NCI-H446 treated with DMSO at 0.1 percent for 48 hours (cell line): ENCODE data around the gene ARHGAP28.

ENCODE experiments used
- DNase-seq: peaks from one replicate; lab custom pipeline; 2025; lab: John Stamatoyannopoulos, UW

The ARHGAP28 gene

DNA sequence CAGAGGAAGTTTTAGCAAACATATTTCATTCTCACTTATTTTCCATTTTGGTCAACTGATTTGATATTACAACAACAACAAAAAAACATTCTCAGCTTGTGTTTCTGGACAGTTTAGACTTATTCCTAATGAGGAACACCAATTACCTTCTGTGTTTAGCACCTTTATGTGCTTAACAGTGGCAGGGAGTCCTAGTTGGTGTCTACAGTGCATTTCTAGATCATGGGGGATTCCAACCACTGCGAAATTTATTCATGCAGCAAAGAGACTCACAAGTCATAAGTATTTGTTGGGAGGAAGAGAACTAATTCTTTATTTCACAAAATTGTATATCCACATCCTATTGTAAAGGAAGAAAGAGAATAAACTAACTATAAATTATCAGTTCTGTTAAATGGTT, 4.2 kb downstream of the ARHGAP28 start:
- no peak for DNase-seq

DNA sequence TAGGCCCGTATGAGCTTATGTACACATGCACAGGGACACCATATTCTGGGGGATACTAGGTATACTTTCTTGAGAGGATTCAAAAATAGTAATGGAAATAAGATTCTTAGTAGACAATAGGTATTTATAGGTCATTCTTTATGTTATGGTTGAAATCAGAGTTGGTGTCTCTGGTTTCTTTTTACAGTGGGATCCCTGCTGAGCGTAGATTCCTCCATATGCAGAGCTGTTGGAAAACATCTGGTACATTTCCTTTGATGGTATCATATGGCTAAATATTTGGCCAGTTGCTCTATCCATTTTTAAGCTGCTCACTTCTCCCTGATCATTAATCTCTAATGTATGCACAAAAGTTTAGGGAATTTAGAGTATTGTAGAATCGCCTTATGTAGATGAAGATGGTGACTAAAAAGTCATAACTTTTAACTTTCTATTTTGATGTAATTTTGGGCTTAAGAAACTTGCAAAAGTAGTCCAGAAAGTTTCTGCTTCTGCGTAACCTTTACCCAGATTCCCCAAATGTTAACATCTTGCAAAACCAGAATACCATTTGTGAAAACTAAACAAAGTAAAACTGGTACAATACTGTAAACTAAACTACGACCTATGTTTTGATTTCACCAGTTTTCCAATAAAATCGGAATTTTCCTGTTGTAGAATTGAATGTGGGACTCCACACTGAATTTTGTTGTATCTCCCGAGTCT, 5.4 kb downstream of the ARHGAP28 start:
- DNase-seq, result no peak

DNA sequence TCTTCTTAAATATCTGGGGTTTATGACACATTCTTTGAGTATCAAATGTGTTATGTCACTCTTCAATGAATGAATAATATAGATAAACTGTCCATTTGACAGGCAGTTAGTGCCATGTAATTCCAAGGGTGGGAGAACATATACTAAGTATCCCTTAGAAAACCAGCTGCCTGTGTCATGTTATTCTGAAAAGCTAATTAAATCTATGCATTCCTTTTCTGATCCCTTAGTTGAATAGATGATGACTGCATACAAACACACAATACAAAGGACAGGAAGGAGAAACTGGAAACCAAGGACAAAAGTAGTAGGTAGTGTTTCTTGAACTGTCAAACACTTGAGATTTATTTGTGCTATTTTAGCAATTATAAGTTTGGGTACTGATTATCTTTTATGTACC, 8.3 kb downstream of the ARHGAP28 start:
- no peak for DNase-seq

DNA sequence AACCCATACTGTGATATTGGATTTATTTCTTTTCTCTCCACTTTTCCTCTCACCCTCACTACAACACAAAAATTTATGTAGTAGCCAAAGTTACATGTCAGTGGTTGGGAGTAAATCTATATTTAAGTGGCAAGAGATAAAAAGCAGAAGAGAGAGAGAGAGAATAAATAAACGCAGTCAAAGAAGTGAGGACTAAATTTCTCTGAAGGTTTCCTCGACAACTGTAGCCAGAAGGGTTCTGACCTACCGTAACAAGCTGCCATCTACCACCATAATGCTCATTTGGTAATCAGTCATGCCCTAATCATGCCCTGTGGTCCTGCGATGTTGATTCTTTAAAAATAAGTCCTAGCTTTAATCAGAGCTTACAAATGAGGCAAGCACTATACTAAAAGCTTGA, 9.1 kb downstream of the ARHGAP28 start:
- no peak for DNase-seq

DNA sequence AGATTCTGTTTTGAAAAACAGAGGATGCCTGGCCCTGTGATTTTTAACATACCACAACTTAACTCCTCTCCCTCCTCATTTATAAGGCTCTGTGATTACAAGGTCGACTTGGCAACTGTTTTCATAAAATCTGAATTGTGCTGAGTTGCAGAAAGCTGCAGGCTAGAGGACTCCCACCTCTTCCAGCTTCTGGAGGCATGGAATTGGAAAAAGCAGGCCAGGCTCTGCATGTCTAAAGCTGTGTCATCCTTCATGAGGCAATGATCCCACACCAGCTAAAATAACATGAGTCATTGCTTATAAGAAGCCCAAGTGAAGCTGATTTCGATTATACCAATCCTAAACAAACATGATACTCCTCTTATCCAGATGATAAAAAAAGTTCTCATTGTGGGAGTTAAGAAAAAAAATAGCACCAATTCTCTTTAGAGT, 11.7 kb downstream of the ARHGAP28 start:
- DNase-seq, result no peak

DNA sequence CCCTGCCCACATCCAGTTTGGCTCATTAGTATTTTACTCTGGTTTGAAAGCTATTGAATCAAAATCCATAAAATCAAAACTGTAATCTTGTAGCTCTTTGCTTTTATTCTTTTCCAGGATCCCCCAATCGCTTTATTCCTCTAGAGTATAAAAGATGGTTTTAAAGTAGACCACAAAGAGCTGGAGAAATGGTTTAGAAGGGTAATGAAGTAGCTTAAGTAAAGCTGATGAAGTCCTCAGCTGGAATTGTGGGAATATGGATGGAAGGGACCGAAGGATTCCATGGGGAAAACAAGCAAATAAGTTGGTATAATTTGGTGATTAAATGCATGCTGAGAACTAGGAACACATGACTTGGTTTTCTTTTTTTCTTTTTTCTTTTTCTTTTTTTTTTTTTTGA, 12.3 kb downstream of the ARHGAP28 start:
- no peak for DNase-seq

DNA sequence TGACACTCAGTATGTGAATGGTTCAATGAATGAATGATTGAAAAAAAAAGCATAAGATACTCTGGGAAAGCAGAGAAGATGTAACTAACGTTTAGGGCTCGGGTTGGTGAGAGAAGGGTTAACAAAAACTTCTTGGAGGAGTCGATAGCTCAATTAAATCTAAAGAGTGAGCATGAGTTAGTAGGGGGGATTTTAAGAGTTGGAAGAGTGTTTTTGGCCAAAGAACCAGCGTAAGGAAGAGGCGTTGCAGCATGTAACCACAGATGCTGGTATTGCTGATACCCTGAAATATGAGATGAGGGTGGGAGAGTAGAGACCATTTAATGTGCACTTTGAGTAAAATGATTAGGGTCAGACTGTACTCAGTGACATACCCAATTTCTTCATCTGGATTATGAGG, 14.5 kb downstream of the ARHGAP28 start:
- DNase-seq, result no peak

DNA sequence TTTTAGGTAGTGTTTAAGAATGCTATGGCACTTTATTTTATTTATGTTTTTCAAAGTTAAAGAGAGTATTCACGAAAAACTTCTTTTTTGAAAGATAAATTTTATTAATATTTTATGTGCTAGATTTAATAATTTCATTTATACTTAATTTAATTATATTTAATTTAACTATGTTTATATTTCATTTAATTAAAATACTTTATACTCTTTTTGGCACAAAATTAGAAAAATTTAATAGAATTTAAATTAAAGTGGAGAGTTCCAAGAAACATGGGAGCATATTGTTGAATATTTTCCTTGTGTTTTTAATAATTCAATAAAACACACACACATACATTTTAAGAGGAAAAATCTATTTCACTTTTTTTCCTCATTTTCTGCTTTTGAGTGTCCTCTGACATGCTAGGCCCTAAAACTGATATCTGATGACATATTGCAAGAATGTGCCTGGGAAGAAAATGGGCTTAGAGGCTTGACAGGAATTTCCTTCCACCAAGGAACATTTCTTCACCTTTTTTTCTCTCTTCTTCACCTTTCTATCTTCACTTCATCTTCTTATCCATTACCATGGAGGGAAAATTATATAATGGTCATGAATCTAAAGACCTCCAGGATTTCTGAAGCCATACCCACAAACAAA, 15.4 kb downstream of the ARHGAP28 start:
- DNase-seq, result no peak

DNA sequence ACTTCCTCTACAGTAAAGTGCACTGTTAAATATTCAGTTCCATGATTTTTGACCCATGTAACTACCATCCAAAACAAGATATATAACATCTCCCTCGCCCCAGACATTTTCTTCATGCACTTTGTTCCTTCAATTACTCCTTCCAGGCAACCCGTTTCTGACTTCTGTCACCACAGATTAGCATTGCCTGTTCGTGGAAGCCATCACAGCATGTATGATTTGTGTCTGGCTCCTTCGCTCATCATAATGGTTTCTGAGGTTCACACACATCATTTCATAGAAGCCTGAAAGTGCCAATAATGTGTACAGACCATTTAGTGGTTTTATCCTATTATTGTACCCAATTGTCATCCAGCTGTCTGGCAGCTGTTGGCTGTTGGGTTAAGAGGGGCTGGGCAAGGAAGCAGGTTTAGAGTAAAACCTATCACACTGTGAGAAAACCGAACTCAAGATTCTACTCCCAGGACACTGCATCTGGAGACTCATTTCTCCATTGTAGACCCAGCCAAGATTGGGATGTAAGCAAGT, 16.1 kb downstream of the ARHGAP28 start:
- no peak for DNase-seq

DNA sequence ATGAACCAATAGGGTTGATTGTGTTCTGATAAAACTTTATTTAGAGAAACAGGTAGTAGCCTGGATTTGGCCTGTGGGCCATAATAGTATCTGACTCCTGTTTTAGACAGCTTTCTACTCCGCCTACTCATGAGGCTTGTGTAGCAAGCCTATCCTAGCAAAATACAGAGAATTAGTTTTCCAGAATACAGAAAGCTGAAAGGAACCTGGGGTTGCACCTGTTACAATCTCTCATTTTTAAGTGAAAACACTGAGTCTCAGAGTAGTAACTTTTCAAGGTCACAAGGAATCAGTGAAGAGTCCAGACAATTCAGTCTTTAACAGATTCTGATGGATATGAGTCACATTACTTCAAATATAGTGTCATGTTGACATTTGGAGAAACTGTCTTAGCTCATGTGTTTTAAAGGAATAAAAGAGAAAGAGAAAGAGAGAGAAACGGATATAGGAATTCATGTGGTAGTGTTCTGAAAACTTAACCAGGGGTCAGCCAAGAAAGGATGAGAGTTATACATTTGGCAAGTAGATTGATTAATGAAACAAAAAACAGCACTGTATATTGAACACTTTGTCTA, 17.0 kb downstream of the ARHGAP28 start:
- DNase-seq, result no peak

DNA sequence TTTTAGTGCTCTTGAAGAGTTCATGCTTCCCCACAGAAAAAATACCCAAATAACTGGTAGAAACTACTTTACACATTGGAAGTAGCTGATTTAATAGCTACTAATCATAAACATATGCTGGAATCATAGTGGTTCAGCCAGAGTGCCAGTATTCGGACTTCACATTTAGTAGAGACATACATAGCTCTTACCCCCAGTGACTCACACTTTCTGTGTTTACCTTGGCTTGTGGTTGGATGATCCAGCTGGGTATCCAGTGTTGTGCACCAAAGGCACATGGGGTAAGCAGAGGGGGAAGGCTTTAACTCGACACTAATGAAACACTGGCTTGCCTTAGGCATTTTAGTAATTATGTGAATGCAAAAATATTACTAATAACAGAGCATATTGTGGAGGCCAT, 18.1 kb downstream of the ARHGAP28 start:
- no peak for DNase-seq

DNA sequence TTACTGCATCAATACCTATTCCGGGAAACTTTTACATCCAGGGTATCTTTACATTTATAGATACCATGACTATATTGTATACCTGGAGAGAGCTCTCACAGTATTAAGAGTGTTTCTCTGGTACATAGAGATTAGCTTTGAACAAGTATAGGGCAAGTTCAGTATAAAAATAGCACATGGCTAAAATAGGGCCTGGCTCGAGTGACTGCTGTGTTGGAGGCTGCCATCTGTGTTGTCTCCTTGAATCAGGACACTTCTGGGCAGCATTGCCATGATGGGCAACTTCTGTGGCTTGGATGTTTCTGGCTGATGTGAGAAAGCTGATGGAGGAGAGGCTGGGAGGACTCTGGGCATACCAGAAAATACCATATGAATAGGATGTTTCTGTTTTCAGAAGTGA, 18.7 kb downstream of the ARHGAP28 start:
- DNase-seq, result no peak

DNA sequence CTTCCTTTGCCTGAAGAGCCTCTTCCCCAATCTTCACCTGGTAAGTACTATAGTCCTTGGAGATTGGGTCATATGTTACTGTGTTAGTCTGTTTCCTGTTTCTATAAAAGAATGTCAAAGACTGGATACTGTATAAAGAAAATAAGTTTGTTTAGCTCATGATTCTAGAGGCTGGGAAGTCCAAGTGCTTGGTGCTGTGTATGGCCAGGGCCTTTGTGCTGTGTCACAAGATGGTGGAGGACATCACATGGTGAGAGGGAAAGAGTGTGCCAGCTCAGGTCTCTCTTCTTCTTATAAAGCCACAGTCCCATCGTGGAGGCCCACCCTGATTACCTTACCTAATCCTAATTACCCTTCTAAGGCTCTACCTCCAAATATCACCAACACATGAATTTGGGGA, 20.9 kb downstream of the ARHGAP28 start:
- DNase-seq, result no peak

DNA sequence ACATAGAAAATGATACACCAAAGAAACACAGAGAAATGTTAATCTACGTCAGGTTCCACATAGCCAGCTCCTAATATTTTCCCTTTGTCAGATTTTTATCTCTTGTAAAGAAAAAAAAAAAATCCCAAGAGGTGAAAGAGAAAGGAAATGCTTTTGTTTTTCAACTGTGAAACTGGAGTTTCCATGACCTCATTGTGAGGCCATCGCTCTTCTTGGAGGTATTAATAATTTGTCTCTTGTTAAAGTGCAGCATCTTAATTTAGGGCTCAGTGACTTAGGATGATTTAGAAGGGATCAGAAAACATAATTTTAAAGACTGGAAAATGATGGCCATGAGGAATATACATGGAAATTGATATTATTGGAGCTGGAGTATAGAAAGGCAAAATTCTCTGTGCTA, 21.7 kb downstream of the ARHGAP28 start:
- DNase-seq, result no peak

DNA sequence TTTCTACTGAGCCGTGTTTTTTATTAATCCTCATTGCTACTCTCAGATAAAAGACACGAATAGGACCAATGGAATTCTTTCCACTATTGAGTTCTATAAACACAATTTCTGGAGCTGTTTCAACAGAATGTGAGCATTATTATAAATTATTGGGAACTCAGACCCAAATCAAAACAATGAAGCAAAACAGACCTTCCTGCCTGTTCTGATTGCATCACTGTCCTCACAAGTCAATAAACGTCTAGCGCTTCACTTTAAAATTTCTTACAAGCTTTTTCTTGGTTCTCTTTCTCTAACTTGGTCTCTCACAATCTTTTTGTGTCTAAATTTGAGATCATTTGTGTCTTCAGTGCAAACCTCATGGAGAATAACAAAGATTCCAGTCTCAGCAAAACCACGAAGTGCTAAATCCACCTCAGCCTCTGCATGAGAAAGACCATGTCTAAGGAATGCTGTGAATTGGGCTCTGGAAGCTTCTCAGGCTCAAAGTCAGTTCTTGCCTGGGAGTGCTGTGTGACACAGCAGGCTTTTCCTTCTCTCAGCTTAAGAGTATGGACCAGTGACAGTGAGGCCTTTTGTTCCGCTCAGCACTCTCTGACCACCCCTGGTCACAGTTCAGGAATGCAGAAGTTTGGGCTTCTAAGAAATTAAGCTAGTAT, 22.8 kb downstream of the ARHGAP28 start:
- no peak for DNase-seq

DNA sequence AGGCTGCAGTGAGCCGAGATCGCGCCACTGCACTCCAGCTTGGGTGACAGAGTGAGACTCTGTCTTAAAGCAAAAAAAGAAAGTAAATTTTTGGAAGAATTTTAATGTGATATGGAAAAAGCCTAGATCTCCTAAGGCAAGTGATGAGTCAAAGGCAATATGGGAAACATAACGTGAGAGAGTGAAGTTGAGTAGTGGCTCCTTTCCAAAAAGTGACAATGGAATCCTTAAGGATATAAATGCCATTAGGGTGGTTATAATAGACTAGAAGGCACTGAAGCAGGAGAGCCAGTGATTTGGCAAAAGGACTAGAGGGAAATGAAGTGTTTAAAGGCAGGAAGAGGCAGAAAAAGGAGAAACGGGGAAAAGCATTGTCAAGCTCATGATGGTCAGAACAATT, 25.6 kb downstream of the ARHGAP28 start:
- no peak for DNase-seq

DNA sequence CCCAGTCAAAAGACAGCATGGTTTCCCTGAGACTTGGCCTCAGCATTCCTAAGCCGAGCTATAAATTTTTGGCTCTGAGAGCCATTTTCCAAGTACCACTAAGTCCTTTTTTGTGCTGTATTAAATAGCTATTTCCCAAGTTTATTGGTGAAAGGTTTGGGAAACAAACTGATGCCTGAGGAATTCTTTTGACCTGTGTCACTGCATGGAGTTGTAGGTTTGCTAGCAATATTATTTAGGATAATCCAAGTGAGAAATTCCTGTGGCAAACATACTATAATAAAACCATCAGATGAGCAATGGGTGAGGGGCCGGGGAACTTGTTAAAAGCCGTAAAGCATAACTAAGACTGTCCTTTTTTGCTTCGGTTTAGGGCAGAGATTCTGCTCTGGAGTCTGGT, 28.4 kb downstream of the ARHGAP28 start:
- DNase-seq, result no peak

DNA sequence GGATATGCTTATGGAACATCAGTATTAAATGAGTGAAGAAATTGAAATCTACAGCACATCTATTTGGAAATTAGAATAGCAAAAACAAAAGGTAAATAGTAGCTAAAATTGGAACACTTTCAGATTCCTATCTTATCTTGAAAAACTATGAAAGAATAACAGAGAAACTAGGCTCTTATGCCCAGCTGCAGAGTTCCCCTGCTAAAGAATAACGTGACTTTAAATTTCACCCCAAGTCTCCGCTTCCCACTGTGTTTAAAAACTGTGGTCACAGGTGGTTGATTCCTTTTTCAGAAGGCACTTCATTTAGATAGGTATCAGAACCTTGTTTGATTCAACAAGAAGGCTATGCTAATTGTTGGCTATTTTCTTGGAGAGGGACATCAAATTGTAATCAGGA, 30.1 kb downstream of the ARHGAP28 start:
- DNase-seq, result no peak

DNA sequence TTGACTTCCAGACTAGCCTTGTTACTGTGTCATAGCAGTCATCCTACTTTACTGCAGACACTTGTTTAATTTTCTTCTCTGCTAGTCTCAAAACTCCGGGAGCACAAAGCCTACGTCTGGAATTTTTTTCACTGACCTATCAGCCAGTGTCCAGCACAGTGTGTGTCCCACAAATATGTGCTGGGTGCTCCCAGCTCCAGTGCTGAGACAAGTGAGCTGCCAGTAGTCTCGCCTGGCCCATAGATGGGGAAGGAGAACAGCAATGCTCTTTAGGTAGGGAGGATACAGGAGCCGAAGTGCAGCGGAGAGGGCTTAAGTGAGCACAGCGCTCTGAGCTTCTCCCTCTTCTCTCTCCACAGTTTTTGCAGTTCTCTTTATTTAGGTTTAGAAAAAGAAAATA, 34.0 kb downstream of the ARHGAP28 start:
- no peak for DNase-seq

DNA sequence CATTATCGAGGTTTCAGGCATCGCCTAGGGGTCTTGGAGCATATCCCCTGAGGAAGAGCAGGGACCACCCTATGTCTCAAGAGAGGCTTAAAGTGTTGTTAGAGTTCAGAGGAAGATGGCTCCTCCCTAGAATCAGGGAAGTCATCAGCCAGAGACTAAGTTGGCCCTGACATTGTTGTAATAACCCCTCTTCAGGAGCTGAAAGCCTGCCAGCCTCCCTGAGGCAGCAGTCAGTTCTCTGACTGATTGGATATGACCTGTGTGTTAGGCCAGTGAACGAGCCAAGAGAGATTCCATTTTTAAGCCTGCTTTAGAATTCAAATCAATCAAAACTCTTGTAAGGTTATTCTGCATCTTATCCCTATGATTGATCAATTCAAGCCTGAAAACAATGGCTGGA, 34.9 kb downstream of the ARHGAP28 start:
- no peak for DNase-seq

DNA sequence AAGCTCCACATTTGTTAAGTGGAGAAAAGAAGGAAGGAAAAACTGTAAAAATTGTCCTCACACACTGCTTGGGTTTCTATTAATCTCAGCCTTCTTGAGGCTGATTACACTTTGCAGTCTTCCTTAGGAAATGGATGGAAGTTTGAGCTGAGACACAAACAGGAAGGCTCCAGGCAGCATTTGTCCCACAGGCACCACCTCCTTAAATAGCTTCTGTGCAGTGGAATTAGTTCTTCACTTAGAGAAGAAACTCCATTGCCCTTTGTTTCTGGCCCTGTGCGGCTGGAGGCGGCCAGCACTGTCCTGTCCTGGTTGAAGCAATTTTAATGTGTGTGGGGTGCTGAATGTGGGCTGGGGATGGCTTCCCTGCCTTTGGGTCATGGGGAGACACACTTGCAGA, 44.3 kb downstream of the ARHGAP28 start:
- DNase-seq, result no peak

DNA sequence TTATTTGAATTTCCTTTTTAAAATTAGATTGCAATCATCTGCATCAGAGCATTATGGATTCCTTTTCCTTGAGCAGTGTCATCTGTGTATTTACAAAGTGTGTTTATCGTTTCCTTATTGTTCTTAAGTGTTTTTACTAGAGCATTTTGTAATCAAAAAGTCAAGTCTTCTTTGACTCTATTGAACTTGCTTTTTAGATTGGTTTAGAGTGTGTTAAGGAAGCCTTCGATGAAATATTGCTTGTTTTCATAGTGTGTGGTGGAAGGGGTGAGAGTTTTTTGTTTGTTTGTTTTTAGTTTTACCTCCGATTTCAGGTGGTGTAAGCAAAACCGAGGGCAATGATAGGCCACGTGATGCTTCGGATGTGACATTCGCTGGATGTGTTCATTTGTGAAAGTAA, 45.7 kb downstream of the ARHGAP28 start:
- DNase-seq, result no peak

DNA sequence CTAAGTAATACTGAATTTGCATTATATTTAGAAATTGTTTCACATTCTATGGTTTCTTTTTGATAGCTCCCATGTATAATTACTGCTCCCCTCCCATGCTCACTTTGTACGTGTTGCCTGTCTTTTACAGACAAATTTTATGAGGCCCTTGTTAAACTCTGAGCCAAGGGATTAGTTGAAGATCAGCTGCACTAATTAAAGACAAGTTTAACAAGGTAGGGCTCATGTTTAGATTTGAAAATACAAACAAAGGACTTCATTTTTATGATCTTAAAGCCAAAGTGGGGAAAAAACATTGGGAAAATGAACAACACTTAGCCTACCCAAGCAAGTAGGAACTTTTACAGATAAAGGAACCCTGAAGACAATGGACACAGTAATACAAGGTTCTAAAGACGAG, 46.2 kb downstream of the ARHGAP28 start:
- DNase-seq, result no peak
